ES-I3 (cell line): ENCODE results near the gene TP53I3.
A peak's percentile ranks its signal among the peaks of the same experiment; 100 is the strongest.
"Not testable (repeated sequence)": the region's sequence is repeated elsewhere in the genome, so short reads cannot be mapped to it uniquely, and the experiment has no call there.

ENCODE experiments used
- H3K36me3 ChIP-seq: 2 replicates; pipeline ENCODE4 v1.6.1; 2013; ENCODE audit warnings: mild to moderate bottlenecking, low read length, control low read depth, moderate library complexity; ENCODE audit not compliant: insufficient read depth
- H3K4me1 ChIP-seq: 2 replicates; pipeline ENCODE4 v1.6.1; 2013; ENCODE audit warnings: mild to moderate bottlenecking, control low read depth, low read length; ENCODE audit not compliant: insufficient read depth
- H3K9ac ChIP-seq: 2 replicates; pipeline ENCODE4 v1.6.1; 2013; ENCODE audit warnings: low read depth, mild to moderate bottlenecking, low read length, moderate library complexity
- H3K9me3 ChIP-seq: 2 replicates; pipeline ENCODE4 v1.6.1; 2013; ENCODE audit warnings: mild to moderate bottlenecking, low read length, moderate library complexity; ENCODE audit not compliant: control insufficient read depth, insufficient read depth

Gene TP53I3

GRCh38 chr2:24052951-24053350 lies 31.7 kb downstream of the TP53I3 start:
- Histone ChIP-seq H3K9me3 (no peaks in the 10 kb centered on the region), H3K9ac (no peak overlapping the region), H3K4me1 (no peaks in the 10 kb centered on the region)

DNA sequence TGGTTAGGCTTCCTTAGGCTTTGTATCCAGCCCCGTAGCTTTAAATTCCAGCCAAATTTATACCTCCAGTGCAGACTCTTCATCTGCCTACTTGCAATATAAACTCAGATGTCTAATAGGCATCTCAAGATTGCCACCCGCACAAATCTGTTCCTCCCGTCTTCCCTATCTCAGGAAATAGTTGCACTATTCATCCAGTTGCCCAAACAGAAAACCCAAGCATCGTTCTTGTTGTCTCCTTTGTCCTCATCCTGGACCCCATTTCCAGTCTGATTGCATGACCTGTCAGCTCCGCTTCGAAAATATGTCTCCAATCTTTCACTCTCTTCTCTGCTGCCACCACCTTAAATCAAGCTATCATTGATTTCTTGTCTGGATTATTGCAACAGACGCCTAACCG lies 32.8 kb downstream of the TP53I3 start:
- Histone ChIP-seq H3K36me3 (no peaks in the 10 kb centered on the region), H3K4me1 (no peaks in the 10 kb centered on the region), H3K9ac (no peak overlapping the region), H3K9me3 (no peaks in the 10 kb centered on the region)

More at GRCh38 chr2:24052951-24053350, 31.7 kb downstream of the TP53I3 start:
- H3K36me3 ChIP-seq, result no peaks in the 10 kb centered on the region

- Histone ChIP-seq H3K4me1 (peaks cover 6% of the 10 kb centered on the region; the same call in 1 of the 2 replicates), H3K36me3 (no peaks in the 10 kb centered on the region), H3K9me3 (no peaks in the 10 kb centered on the region), H3K9ac (peak overlapping the region; percentile 85)
Measured at GRCh38 chr2:24050041-24050979, 34.3 kb downstream of the TP53I3 start.

GRCh38 chr2:24049485-24050021 lies 35.1 kb downstream of the TP53I3 start, which contains the start of gene FKBP1B:
Gene FKBP1B, plus strand, starts transcription at chr2:24049741. Its CDS starts 109 bp downstream, at chr2:24049850.
- H3K4me1 ChIP-seq, result peaks cover 6% of the 10 kb centered on the region; the same call in 1 of the 2 replicates
- H3K9ac ChIP-seq, result peak within 1 kb of the TSS; percentile 85
- H3K9me3 ChIP-seq, result no peaks in the 10 kb centered on the region
- H3K36me3 ChIP-seq, result no peaks in the 10 kb centered on the region

DNA sequence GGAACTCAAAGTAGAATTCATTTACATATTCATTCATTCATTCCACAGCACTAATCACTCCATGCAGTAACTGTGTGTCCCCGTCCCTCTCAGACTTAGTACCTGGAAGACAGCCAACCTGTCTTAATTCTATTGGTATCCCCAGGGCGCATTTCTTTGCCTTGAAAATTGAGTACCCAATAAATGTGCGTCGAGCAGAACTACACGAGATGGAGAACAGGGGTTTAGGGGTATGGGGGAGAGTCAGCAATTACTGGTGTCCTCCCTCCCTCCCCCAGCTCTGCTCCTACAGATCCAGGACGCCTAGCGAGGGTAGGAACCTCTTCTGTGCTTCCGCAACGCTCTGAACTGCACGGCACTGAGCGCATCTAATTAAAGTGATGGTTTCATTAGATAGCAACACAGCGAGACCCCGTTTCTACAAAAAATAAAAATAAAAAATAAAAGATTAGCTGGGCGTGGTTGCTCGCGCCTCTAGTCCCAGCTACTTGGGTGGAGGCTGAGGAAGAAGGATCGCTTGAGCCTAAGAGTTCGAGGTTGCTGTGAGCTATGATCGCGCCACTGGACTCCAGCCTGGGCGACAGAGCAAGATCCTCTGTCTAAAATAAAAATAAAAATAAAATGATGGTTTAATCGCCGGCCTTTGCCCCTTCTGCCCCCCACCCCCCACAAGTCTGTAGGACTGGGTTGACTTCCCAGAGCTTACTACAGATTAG lies 35.7 kb downstream of the TP53I3 start:
- no peaks in the 10 kb centered on the region for H3K36me3 ChIP-seq
- H3K9me3 ChIP-seq, result no peaks in the 10 kb centered on the region
- peaks cover 6% of the 10 kb centered on the region; the same call in 1 of the 2 replicates for H3K4me1 ChIP-seq
- H3K9ac ChIP-seq, result peak overlapping the region; percentile 85; the same call in 1 of the 2 replicates

- Histone ChIP-seq H3K36me3 (no peaks in the 10 kb centered on the region), H3K4me1 (peaks cover 6% of the 10 kb centered on the region; the same call in 1 of the 2 replicates), H3K9ac (peak overlapping the region; percentile 92), H3K9me3 (no peaks in the 10 kb centered on the region)
Measured at GRCh38 chr2:24047703-24048033, 37.0 kb downstream of the TP53I3 start.

- Histone ChIP-seq H3K9me3 (no peaks in the 10 kb centered on the region), H3K4me1 (peaks cover 6% of the 10 kb centered on the region; the same call in 1 of the 2 replicates), H3K9ac (peak within 1 kb of the TSS; percentile 92), H3K36me3 (no peaks in the 10 kb centered on the region)
Measured at GRCh38 chr2:24046930-24047702, 37.5 kb downstream of the TP53I3 start, which contains the start of gene WDCP. Gene WDCP, minus strand, starts transcription at chr2:24047391. Its CDS starts 7,897 bp downstream, at chr2:24039494.

GRCh38 chr2:24046599-24046929 lies 38.1 kb downstream of the TP53I3 start:
- H3K9me3 ChIP-seq, result no peaks in the 10 kb centered on the region
- H3K9ac ChIP-seq, result peak overlapping the region; percentile 92
- no peaks in the 10 kb centered on the region for H3K36me3 ChIP-seq
- peaks cover 6% of the 10 kb centered on the region; the same call in 1 of the 2 replicates for H3K4me1 ChIP-seq

DNA sequence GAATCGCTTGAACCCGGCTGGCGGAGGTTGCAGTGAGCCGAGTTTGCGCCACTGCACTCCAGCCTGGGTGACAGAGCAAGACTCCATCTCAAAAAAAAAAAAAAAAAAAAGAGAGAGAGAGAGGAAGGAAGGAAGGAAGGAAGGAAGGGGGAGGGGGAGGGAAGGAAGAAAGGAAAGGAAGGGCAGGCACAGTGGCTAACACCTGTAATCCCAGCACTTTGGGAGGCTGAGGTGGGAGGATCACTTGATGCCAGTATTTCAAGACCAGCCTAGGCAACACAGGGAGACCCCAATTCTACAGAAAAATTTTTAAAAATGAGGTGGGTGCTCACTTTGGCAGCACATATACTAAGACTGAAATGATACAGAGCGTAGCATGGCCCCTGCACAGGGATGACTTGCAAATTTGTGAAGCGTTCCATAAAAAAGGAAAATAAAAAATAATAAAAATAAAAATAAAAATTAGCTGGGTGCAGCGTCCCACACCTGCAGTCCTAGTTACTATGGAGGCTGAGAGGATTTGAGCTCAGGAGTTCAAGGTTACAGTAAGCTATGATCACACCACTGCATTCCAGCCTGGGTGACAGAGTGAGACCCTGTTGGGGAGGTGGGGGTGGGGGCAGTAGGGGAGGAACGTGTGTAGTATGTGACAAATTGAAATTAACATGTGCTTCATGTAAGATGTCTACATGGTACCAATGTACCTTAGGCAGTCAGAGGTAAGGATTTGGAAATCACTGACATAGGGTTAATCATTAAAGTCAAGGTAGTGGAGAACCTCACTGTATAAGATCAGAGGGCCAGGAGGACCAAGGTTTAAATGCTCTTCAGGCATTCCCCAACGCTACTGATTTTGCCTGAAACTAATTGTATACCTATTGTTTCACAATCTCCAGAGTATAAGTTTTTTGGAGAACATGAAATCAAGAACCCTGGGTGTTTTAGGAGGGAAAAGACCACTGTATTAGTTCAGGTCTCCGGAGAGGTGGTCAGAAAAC lies 38.8 kb downstream of the TP53I3 start:
- H3K9ac ChIP-seq, result peak overlapping the region; percentile 92
- H3K9me3 ChIP-seq, result no peaks in the 10 kb centered on the region
- H3K4me1 ChIP-seq, result peaks cover 6% of the 10 kb centered on the region; the same call in 1 of the 2 replicates
- no peaks in the 10 kb centered on the region for H3K36me3 ChIP-seq

DNA sequence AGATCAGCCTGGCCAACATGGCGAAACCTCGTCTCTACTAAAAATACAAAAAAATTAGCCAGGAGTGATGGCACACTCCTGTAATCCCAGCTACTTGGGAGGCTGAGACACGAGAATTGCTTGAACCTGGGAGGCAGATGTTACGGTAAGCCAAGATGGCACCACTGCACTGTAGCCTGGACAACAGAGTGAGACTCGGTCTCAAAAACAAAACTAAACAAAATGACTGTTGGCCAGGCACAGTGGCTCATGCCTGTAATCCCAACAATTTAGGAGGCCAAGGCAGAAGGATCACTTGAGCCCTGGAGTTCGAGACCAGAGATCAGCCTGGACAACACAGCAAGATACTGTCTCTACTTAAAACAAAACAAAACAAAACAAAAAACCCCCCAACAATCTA lies 41.5 kb downstream of the TP53I3 start:
- H3K36me3 ChIP-seq, H3K4me1 ChIP-seq, H3K9ac ChIP-seq, H3K9me3 ChIP-seq: not testable (repeated sequence)

- Histone ChIP-seq H3K9ac (no peak overlapping the region), H3K9me3 (no peaks in the 10 kb centered on the region), H3K36me3 (peaks cover 16% of the 10 kb centered on the region), H3K4me1 (no peaks in the 10 kb centered on the region)
Measured at GRCh38 chr2:24040511-24040910, 44.1 kb downstream of the TP53I3 start.

DNA sequence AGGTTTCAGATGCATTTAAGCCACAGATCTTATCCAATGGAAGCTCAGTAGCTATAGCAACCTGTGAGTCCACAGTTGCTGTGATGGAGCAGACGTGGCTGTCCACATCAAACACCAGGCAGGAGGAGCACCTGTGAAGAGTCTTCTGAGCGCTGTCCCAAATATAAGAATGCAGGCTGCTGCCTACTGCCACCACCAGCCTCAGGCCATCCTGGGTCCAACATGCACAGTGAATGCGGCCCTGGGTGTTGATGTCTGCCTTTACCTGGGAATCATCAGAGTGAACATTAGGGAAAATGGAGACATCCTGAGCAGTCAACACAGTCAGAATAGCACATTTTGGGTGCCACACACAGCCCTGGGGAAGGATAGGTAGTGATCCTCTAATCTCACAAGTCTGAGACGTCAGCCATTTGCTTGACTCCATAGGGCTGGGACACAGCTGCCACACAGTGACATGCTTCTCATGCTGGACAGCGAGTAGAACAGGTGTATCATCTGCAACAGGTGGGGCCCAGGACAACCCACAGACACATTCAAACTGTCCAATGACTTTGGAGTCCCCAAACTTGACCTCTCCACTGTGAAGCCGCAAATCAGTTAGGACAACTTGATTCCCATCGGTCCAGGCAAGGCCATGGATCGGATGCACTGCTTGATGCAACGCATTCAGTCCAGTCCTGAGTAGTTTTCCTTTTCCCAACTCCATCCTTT lies 45.7 kb downstream of the TP53I3 start:
- H3K9ac ChIP-seq, result no peak overlapping the region
- peaks cover 16% of the 10 kb centered on the region for H3K36me3 ChIP-seq
- H3K9me3 ChIP-seq, result no peaks in the 10 kb centered on the region
- no peaks in the 10 kb centered on the region for H3K4me1 ChIP-seq
